ENCODE data around the gene ITLN2.
"Not testable (repeated sequence)": the region's sequence is repeated elsewhere in the genome, so short reads cannot be mapped to it uniquely, and the experiment has no call there.

ITLN2 gene

DNA sequence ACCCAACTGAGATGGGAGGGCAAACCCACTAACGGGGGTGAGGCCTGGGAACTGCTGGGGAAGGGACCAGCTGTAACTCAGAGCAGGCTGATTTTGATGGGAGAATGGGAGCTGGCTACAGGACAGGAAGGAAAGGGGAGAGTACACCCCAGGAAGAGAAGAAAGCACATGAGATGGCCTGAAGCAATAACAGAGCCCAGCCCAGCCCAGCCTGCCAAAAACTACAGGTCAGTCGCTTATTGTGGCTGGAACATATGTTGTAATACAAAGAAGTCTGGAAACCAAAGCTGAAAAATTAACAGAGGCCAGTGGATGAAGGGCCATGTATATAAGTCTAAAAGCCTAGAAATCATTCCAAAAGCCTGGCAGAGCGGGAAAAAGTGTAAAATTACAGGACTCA lies 1.6 kb downstream of the ITLN2 start:
- H3K4me3 ChIP-seq (ENCODE audit: control insufficient read depth, low read depth, low read length) = no peak overlapping the region
- peak; percentile 5 for DNase-seq (ENCODE audit: low read depth)
- TF ChIP-seq, protein P1, sequence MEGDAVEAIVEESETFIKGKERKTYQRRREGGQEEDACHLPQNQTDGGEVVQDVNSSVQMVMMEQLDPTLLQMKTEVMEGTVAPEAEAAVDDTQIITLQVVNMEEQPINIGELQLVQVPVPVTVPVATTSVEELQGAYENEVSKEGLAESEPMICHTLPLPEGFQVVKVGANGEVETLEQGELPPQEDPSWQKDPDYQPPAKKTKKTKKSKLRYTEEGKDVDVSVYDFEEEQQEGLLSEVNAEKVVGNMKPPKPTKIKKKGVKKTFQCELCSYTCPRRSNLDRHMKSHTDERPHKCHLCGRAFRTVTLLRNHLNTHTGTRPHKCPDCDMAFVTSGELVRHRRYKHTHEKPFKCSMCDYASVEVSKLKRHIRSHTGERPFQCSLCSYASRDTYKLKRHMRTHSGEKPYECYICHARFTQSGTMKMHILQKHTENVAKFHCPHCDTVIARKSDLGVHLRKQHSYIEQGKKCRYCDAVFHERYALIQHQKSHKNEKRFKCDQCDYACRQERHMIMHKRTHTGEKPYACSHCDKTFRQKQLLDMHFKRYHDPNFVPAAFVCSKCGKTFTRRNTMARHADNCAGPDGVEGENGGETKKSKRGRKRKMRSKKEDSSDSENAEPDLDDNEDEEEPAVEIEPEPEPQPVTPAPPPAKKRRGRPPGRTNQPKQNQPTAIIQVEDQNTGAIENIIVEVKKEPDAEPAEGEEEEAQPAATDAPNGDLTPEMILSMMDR (conservative IDR thresholded peaks at IDR 0.05; ENCODE audit: control insufficient read depth, insufficient read depth, low read depth, low read length) = no peak

DNA sequence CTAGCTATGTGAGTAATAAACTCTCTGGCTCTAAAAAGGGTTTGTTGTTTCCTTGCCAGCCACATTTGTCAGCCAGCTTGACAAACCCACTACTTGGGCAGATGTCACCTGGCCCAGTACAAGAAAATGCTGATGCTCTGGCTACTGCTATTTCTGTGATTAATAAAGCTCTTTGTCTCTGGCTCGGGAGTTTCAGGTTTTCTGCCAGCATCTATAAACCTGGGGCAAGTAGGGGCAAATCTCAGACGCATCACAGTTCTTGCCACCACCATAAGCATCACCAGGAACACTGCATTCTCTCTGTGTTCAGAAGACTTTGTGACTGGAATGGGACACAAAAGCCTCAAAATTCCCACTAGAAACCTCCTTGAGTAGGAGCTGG lies 2.5 kb downstream of the ITLN2 start:
- H3K4me3 ChIP-seq (ENCODE audit: control insufficient read depth, low read depth, low read length) = no peak overlapping the region
- TF ChIP-seq, protein P1 (conservative IDR thresholded peaks at IDR 0.05; ENCODE audit: control insufficient read depth, insufficient read depth, low read depth, low read length) = no peak
- DNase-seq (ENCODE audit: low read depth) = no peak

DNA sequence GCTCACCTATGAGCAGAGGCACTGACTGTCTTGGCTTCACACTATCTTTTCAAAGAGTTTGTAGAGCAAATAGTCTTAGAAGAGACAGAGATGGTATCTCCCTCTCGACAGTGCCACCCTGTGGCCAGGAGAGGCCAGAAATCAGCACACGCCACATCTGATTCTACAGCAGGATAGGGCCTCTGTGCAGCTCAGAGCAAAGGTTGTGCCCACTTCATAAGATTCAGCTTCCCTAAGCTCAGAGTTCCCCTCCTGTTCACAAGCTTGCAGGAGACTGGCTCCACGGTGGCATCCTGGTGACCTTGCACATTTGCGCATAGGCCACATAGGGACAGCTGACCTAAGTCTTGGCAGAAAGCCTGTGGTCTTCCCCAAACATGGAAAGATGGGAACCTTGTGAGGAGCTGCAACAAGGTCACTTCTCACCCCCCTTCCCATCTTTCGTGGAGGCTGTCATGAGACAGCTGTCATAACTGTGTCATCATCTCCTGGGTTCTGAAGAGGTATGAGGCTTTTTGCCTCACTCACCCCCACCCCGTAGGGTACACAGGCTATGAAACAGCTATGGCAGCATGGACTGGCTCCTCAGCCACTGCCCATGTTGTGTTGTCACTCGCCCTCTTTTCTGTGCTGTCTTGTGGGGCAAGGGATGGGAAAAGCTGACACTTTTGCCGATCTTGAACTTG lies 3.0 kb downstream of the ITLN2 start:
- peak; percentile 49 for DNase-seq (ENCODE audit: low read depth)
- TF ChIP-seq, protein P1 (conservative IDR thresholded peaks at IDR 0.05; ENCODE audit: control insufficient read depth, insufficient read depth, low read depth, low read length) = peak; percentile 75
- H3K4me3 ChIP-seq (ENCODE audit: control insufficient read depth, low read depth, low read length) = no peak overlapping the region

DNA sequence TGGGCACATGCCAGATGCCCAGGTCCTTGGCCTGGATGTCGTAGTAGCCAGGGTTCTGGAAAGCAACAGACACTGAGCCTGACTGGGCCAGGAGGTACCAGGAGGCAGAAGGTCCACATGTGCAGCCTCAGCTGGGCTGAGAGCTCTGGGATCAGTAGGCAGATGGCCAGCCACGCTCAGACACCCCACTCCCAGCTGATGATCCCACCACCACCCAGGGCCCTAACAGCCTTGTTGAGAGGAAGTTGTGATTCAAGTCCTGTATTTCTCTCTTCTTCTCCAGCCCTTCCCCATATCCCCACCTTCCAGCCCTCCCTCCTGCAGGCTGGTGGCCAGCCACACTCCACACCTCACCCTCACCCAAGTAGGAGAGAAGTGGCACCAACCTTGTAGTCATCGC lies 4.0 kb downstream of the ITLN2 start:
- H3K4me3 ChIP-seq (ENCODE audit: control insufficient read depth, low read depth, low read length) = no peak overlapping the region
- DNase-seq (ENCODE audit: low read depth) = no peak
- TF ChIP-seq, protein P1 (conservative IDR thresholded peaks at IDR 0.05; ENCODE audit: control insufficient read depth, insufficient read depth, low read depth, low read length) = no peak

DNA sequence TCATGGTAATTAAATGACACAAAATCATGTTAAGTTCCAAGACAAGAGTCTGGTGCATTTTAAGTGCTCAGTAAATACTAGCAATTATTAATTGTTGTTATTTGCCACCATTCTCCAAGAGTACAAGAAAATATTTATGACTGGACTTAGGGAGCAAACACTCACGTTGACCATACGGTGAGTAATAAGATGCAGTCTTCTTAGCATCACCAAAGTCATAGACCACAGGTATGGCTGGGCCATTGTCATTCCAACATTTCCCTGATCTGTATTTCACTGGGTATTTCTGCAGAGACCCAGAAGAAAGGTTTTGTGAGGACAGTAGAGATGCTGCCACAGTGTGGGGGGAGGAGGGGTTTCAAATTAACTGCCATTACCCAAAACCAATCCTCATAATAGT lies 4.7 kb downstream of the ITLN2 start:
- H3K4me3 ChIP-seq (ENCODE audit: control insufficient read depth, low read depth, low read length) = no peak overlapping the region
- TF ChIP-seq, protein P1 (conservative IDR thresholded peaks at IDR 0.05; ENCODE audit: control insufficient read depth, insufficient read depth, low read depth, low read length) = no peak
- no peak for DNase-seq (ENCODE audit: low read depth)

DNA sequence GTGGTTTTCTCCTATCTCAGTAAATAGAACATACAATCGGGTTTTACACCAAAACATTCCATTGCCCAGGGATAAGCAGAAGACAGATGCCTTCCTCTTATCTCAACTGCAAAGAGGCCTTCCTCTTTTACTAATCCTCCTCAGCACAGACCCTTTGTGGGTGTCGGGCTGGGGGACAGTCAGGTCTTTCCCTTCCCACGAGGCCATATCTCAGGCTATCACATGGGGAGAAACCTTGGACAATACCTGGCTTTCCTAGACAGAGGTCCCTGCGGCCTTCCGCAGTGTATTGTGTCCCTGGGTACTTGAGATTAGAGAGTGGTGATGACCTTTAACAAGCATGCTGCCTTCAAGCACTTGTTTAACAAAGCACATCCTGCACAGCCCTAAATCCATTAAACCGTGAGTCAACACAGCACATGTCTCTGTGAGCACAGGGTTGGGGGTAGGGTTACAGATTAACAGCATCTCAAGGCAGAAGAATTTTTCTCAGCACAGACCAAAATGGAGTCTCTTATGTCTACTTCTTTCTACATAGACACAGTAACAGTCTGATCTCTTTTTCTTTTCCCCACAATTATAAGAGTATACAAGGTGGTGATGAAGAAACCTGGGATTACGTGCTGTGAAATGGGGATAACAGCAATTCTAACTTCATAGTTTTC lies 5.3 kb downstream of the ITLN2 start:
- not testable (repeated sequence) for DNase-seq (ENCODE audit: low read depth); H3K4me3 ChIP-seq (ENCODE audit: control insufficient read depth, low read depth, low read length)

DNA sequence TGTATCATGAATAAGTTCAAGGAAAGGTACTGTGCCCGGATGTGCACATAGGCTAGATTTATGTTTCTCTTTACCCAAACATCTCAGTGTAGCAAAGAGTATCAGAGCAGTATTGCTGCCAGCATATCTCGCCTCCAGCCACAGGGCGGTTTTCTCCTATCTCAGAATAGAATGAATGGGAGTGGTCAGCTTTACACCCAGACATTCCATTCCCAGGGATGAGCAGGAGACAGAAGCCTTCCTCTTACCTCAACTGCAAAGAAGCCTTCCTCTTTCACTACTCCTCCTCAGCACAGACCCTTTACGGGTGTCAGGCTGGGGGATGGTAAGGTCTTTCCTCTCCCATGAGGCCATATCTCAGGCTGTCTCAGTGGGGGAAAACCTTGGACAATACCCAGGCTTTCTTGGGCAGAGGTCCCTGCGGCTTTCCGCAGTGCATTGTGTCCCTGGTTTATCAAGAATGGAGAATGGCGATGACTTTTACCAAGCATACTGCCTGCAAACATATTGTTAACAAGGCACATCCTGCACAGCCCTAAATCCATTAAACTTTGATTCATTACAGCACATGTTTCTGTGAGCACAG lies 7.3 kb downstream of the ITLN2 start:
- not testable (repeated sequence) for DNase-seq (ENCODE audit: low read depth); H3K4me3 ChIP-seq (ENCODE audit: control insufficient read depth, low read depth, low read length)

DNA sequence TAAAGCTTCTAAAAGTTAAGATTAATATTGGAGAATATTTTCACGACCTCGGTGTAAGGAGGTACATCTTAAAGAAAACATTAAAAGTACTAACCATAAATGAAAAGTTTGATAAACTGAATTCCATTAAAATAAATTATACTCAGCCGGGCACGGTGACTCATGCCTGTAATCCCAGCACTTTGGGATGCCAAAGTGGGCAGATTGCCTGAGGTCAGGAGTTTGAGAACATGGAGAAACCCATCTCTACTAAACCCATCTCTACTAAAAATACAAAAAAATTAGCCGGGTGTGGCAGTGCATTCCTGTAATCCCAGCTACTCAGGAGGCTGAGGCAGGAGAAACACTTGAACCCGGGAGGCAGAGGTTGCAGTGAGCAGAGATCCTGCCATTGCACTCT lies 8.7 kb downstream of the ITLN2 start:
- H3K4me3 ChIP-seq (ENCODE audit: control insufficient read depth, low read depth, low read length); DNase-seq (ENCODE audit: low read depth): not testable (repeated sequence)
